PC-9 (cell line): Measurements from ENCODE around the gene MAP4.

Source experiments
- EZH2 ChIP-seq: fragments of 200-600 bp; sonication (generic); IDR thresholded peaks from 2 replicates; pipeline ENCODE4 v1.8.0; 2017; ENCODE audit warnings: antibody characterized with exemption, low read depth
- TF ChIP-seq, protein P1 (sequence below): fragments of 200-600 bp; sonication (generic); conservative IDR thresholded peaks from 2 replicates; pipeline ENCODE4 v1.6.1; 2017; ENCODE audit warnings: mixed run types, antibody characterized with exemption, mild to moderate bottlenecking, moderate library complexity

DNA sequence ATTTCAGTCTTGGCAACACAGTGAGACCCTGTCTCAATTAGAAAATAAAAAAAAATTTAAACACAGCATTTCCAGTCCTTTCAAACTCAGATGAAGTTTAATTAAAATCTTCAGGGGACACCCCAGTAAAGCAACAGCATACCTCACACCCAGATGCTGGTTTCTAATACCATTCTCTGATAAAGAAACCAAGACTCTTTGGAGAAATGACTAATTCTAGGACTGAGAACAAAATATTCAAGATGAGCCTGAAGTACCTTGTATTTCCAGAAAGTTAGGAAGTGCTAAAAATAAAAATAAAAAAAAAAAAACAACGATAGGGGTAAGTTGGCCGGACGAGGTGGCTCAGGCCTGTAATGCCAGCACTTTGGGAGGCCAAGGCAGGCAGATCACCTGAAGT, 14.0 kb upstream of the MAP4 start:
- TF ChIP-seq, protein P1, sequence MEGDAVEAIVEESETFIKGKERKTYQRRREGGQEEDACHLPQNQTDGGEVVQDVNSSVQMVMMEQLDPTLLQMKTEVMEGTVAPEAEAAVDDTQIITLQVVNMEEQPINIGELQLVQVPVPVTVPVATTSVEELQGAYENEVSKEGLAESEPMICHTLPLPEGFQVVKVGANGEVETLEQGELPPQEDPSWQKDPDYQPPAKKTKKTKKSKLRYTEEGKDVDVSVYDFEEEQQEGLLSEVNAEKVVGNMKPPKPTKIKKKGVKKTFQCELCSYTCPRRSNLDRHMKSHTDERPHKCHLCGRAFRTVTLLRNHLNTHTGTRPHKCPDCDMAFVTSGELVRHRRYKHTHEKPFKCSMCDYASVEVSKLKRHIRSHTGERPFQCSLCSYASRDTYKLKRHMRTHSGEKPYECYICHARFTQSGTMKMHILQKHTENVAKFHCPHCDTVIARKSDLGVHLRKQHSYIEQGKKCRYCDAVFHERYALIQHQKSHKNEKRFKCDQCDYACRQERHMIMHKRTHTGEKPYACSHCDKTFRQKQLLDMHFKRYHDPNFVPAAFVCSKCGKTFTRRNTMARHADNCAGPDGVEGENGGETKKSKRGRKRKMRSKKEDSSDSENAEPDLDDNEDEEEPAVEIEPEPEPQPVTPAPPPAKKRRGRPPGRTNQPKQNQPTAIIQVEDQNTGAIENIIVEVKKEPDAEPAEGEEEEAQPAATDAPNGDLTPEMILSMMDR = no peak
- TF ChIP-seq EZH2 = no peak
